ENCODE data around the gene ALKBH7. TPM values are rescaled to one million over a fixed set of nuclear protein-coding genes. Genes with fewer than 3 reads are reported as not detected.
A peak's percentile ranks its signal among the peaks of the same experiment; 100 is the strongest.

The ALKBH7 gene
- total RNA-seq, 5 donors from 2014 or later (not counting 1 experiment from before 2014, with no cell fraction given), result 49.9 to 94.8 (median 83.5) TPM

GRCh38 chr19:6374161-6374709, 1.6 kb downstream of the ALKBH7 start:
- Mint-ChIP-seq H3K36me3 (peaks cover 8% of the 10 kb centered on the region), H3K27ac (no peak overlapping the region), H3K4me1 (peaks cover 14 to 21% (median 19%) of the 10 kb centered on the region in 3 donors), H3K4me3 (peak overlapping the region in 2 of 3 donors; percentile 13 to 93), H3K27me3 (no peaks in the 10 kb centered on the region), H3K9me3 (no peaks in the 10 kb centered on the region)
- DNase-seq (no peak), ATAC-seq (replicated peaks in 1 of 4) (no peak)
- Histone ChIP-seq H3K27me3 (replicated peaks in 1 of 2; ENCODE audit: control insufficient read depth in 2 of 2, extremely low read depth in 1 of 2, insufficient read depth in 2 of 2, low read length in 1 of 2) (no peaks in the 10 kb centered on the region), H3K27ac (ENCODE audit: low read length) (peak overlapping the region; percentile 60), H3K4me3 (ENCODE audit: control insufficient read depth in 1 of 2, extremely low read depth in 1 of 2, low read length in 1 of 2) (peak overlapping the region in 1 of 2 donors; percentile 5), H3K4me1 (ENCODE audit: control insufficient read depth in 1 of 2, extremely low read depth in 1 of 2, insufficient read depth in 2 of 2, low read length in 2 of 2) (peaks cover 6 to 16% of the 10 kb centered on the region in 2 experiments), H3K36me3 (ENCODE audit: control insufficient read depth in 2 of 2, extremely low read depth in 1 of 2, insufficient read depth in 1 of 2, low read length in 1 of 2) (peaks cover 8 to 9% of the 10 kb centered on the region in 2 donors), H3K9me3 (no peaks in the 10 kb centered on the region)
- ChIA-PET POLR2A (interaction anchor here in 1 of 2 donors (0.6 kb wide), 1 partner anchor 656 kb away, joined by 11 read pairs; no protein-coding TSS in a partner anchor), CTCF (interaction anchor here in 1 of 2 donors (0.5 kb wide), 1 partner anchor 397 kb away, joined by 4 read pairs; no protein-coding TSS in a partner anchor)
- 93% methylated on average over 19 of the region's 29 CpGs for WGBS (ENCODE audit: insufficient coverage)

DNA sequence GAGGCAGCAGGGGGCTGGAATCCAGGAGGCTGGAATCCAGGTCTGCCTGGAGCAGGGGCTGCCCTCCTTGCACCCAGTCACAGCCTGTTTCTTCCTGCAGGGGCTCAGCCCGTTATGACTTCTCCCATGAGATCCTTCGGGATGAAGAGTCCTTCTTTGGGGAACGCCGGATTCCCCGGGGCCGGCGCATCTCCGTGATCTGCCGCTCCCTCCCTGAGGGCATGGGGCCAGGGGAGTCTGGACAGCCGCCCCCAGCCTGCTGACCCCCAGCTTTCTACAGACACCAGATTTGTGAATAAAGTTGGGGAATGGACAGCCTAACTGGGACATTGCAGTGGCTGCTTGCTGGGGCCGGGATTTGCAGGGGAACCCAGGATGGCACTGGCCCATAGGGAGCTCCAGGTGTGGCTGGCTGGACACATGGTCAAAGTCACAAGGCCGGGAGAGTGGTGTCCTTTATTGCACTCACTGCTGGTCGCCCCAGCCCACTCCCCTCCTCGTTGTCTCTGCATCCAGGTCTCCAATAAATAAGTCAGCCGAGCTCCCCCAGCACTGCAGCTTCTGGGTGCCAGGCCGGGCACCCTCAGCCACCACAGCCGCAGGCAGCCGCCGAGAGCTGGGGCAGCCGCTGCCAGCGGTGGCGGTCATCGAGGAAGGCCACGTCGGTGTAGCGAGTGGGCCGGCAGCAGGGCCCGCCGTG, 2.3 kb downstream of the ALKBH7 start:
- H3K27me3 Mint-ChIP-seq, result no peaks in the 10 kb centered on the region
- Histone ChIP-seq H3K4me3 (ENCODE audit: control insufficient read depth in 1 of 2, extremely low read depth in 1 of 2, low read length in 1 of 2) (no peak overlapping the region), H3K27me3 (replicated peaks in 1 of 2; ENCODE audit: control insufficient read depth in 2 of 2, extremely low read depth in 1 of 2, insufficient read depth in 2 of 2, low read length in 1 of 2) (no peaks in the 10 kb centered on the region), H3K27ac (ENCODE audit: low read length) (no peak overlapping the region), H3K9me3 (no peaks in the 10 kb centered on the region), H3K36me3 (ENCODE audit: control insufficient read depth in 2 of 2, extremely low read depth in 1 of 2, insufficient read depth in 1 of 2, low read length in 1 of 2) (peaks cover 10 to 11% of the 10 kb centered on the region in 2 donors), H3K4me1 (ENCODE audit: control insufficient read depth in 1 of 2, extremely low read depth in 1 of 2, insufficient read depth in 2 of 2, low read length in 2 of 2) (peaks cover 6 to 16% of the 10 kb centered on the region in 2 experiments)
- POLR2A ChIA-PET, result interaction anchor here in 1 of 2 donors (0.6 kb wide), 2 partner anchors 405 to 657 kb away, joined by 3 to 11 read pairs; no protein-coding TSS in a partner anchor
- 97% methylated on average over 25 of the region's 29 CpGs for WGBS (ENCODE audit: insufficient coverage)
- no peak overlapping the region for H3K27ac Mint-ChIP-seq
- H3K4me3 Mint-ChIP-seq, result peak overlapping the region; percentile 12 to 21 (median 13)
- CTCF ChIA-PET, result interaction anchor here in 1 of 2 donors (0.5 kb wide), 1 partner anchor 396 kb away, joined by 4 read pairs; no protein-coding TSS in a partner anchor
- no peak for ATAC-seq (replicated peaks in 1 of 4)
- peaks cover 11 to 16% (median 15%) of the 10 kb centered on the region in 3 donors for H3K4me1 Mint-ChIP-seq
- H3K36me3 Mint-ChIP-seq, result peaks cover 8% of the 10 kb centered on the region
- no peak for DNase-seq
- no peaks in the 10 kb centered on the region for H3K9me3 Mint-ChIP-seq

DNA sequence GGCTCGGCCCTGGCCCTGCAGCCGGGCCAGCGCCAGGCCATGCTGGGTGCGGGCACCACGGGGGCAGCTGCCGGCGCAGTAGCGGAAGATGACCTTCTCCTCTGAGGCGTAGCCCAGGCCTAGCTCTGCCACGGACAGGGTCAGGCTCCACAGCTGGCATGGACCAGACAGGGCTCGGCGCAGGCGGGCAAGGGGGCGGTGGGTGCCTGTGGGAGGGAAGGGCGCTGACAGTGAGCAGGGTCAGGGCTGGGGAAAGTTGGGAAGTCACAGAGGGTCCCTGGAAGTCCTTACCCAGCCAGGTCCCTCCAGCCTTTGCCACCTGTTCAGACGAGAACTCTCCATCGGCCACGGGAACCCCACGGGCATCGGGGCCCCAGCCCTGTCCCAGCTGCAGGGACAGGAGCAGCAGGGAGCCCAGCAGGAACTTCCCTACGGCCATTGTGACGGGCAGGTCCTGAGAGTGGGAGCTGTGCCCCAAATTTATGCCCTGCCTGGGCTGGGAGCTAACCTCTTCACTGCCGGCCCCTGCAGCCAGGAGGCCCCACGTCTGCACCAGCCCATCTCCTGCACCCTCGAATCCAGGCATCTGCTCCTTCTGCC, 2.9 kb downstream of the ALKBH7 start, which contains the start of gene PSPN:
Gene PSPN, minus strand, starts transcription at position 523 of the 600 bp plus-strand sequence. Its CDS starts 84 bp downstream, at position 439.
- DNase-seq (no peak), ATAC-seq (replicated peaks in 1 of 4) (no peak)
- Histone ChIP-seq H3K36me3 (ENCODE audit: control insufficient read depth in 2 of 2, extremely low read depth in 1 of 2, insufficient read depth in 1 of 2, low read length in 1 of 2) (peaks cover 14 to 17% of the 10 kb centered on the region in 2 donors), H3K4me3 (ENCODE audit: control insufficient read depth in 1 of 2, extremely low read depth in 1 of 2, low read length in 1 of 2) (no peak within 1 kb of the TSS), H3K27me3 (replicated peaks in 1 of 2; ENCODE audit: control insufficient read depth in 2 of 2, extremely low read depth in 1 of 2, insufficient read depth in 2 of 2, low read length in 1 of 2) (no peaks in the 10 kb centered on the region), H3K9me3 (no peaks in the 10 kb centered on the region), H3K27ac (ENCODE audit: low read length) (no peak within 1 kb of the TSS), H3K4me1 (ENCODE audit: control insufficient read depth in 1 of 2, extremely low read depth in 1 of 2, insufficient read depth in 2 of 2, low read length in 2 of 2) (peaks cover 6 to 16% of the 10 kb centered on the region in 2 experiments)
- Mint-ChIP-seq H3K4me3 (peak within 1 kb of the TSS; percentile 12 to 21 (median 13)), H3K9me3 (no peaks in the 10 kb centered on the region), H3K27me3 (no peaks in the 10 kb centered on the region), H3K4me1 (peaks cover 9 to 14% (median 13%) of the 10 kb centered on the region in 3 donors), H3K36me3 (peaks cover 15% of the 10 kb centered on the region), H3K27ac (peak within 1 kb of the TSS in 1 of 2 donors; percentile 22)
- POLR2A ChIA-PET, result interaction anchor here in 1 of 2 donors (0.6 kb wide), 1 partner anchor 405 kb away, joined by 3 read pairs; no protein-coding TSS in a partner anchor
- WGBS (ENCODE audit: insufficient coverage), result 94% methylated on average over 23 of the region's 25 CpGs
- CTCF ChIA-PET, result no interaction called here

DNA sequence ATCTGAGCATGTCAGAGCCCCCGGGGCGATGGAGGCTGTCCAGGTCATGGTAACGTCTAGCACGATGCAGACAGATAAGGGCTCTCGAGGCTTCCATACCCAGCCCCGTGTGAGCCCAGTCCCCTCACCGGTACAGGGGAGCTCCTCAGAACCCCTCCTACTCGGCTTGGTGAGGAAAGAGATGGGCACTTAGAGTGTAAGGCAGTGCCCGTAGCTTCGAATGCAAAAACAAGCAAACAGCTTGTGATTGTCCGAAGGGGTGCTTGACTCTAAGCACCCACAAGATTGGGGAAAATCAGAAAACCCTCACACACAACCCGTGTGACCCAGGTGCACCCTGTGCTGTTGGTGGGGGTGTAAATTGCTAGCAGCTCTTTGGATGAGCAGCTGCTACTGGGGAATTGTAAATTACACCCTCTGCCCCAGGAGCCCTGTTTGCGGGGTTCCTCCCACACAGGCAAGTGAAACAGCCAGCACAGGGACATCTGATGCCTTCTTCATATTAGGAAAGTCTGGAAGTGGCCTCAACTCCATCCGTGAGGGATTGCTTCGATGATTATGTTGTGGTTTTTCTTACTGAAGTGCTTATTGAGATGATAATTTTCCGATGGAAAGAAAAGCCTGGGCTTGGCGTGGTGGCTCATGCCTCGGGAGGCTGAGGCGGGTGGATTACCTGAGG, 4.1 kb downstream of the ALKBH7 start:
- CTCF ChIA-PET, result no interaction called here
- POLR2A ChIA-PET, result no interaction called here
- ATAC-seq (replicated peaks in 1 of 4) (no peak), DNase-seq (no peak)
- no peak overlapping the region for H3K4me3 Mint-ChIP-seq
- Histone ChIP-seq H3K4me1 (ENCODE audit: control insufficient read depth in 1 of 2, extremely low read depth in 1 of 2, insufficient read depth in 2 of 2, low read length in 2 of 2) (peaks cover 6 to 16% of the 10 kb centered on the region in 2 experiments), H3K27ac (ENCODE audit: low read length) (no peak overlapping the region), H3K4me3 (ENCODE audit: control insufficient read depth in 1 of 2, extremely low read depth in 1 of 2, low read length in 1 of 2) (no peak overlapping the region), H3K9me3 (no peaks in the 10 kb centered on the region), H3K27me3 (replicated peaks in 1 of 2; ENCODE audit: control insufficient read depth in 2 of 2, extremely low read depth in 1 of 2, insufficient read depth in 2 of 2, low read length in 1 of 2) (no peaks in the 10 kb centered on the region), H3K36me3 (ENCODE audit: control insufficient read depth in 2 of 2, extremely low read depth in 1 of 2, insufficient read depth in 1 of 2, low read length in 1 of 2) (peaks cover 20 to 29% of the 10 kb centered on the region in 2 donors)
- H3K27me3 Mint-ChIP-seq, result no peaks in the 10 kb centered on the region
- no peaks in the 10 kb centered on the region for H3K9me3 Mint-ChIP-seq
- WGBS (ENCODE audit: insufficient coverage), result 85% methylated on average over 7 of the region's 19 CpGs
- no peak overlapping the region for H3K27ac Mint-ChIP-seq
- peaks cover 9 to 13% (median 13%) of the 10 kb centered on the region in 3 donors for H3K4me1 Mint-ChIP-seq
- H3K36me3 Mint-ChIP-seq, result peaks cover 25% of the 10 kb centered on the region

DNA sequence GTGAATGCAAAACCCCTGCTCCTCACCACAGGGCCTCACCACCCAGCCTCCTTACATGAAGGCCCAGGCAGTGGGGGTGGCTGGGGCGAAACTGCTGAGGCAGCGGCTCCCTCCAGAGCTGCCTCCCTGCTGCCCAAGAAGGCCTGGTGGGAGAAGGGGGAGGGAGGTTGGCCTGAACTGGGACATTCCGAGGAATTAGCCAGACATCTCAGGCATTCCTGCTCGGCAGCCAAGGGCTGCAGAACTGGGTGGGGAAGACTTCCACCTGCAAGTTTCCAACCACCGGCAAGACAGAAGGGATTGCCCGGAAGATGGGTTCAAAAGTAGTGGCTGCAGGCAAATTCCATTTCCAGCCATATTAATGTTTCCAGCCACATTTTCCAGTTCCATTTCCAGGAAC, 5.4 kb downstream of the ALKBH7 start:
- Mint-ChIP-seq H3K9me3 (no peaks in the 10 kb centered on the region), H3K4me3 (no peak overlapping the region), H3K36me3 (peaks cover 30% of the 10 kb centered on the region), H3K4me1 (peaks cover 4 to 7% (median 7%) of the 10 kb centered on the region in 3 donors), H3K27ac (no peak overlapping the region), H3K27me3 (no peaks in the 10 kb centered on the region)
- POLR2A ChIA-PET, result no interaction called here
- ATAC-seq (replicated peaks in 1 of 4) (no peak), DNase-seq (no peak)
- H3K27ac ChIP-seq (ENCODE audit: low read length), result no peak overlapping the region
- no peaks in the 10 kb centered on the region for H3K27me3 ChIP-seq (replicated peaks in 1 of 2; ENCODE audit: control insufficient read depth in 2 of 2, extremely low read depth in 1 of 2, insufficient read depth in 2 of 2, low read length in 1 of 2)
- 100% methylated on average over 3 of the region's 6 CpGs for WGBS (ENCODE audit: insufficient coverage)
- peaks cover 2 to 9% of the 10 kb centered on the region in 2 experiments for H3K4me1 ChIP-seq (ENCODE audit: control insufficient read depth in 1 of 2, extremely low read depth in 1 of 2, insufficient read depth in 2 of 2, low read length in 2 of 2)
- CTCF ChIA-PET, result interaction anchor here (0.5 to 0.7 kb wide), 3 partner anchors 18 to 70 kb away, joined by 3 to 6 read pairs (median 4); no protein-coding TSS in a partner anchor
- no peak overlapping the region for H3K4me3 ChIP-seq (ENCODE audit: control insufficient read depth in 1 of 2, extremely low read depth in 1 of 2, low read length in 1 of 2)
- H3K36me3 ChIP-seq (ENCODE audit: control insufficient read depth in 2 of 2, extremely low read depth in 1 of 2, insufficient read depth in 1 of 2, low read length in 1 of 2), result peaks cover 25 to 41% of the 10 kb centered on the region in 2 donors
- H3K9me3 ChIP-seq, result no peaks in the 10 kb centered on the region
